ENCODE data around the gene SH2B3. TPM values are rescaled to one million over a fixed set of nuclear protein-coding genes. Genes with fewer than 3 reads are reported as not detected.

SH2B3 gene
- total and polyA plus RNA-seq, 2 of the 13 experiments (the other 11 are each of a cell fraction or from before 2014, with no cell fraction given), result 6.8 to 6.9 TPM

- TF ChIP-seq ZNF773 (CRISPR knock-in tag; IDR thresholded peaks at IDR 0.05; ENCODE audit: borderline replicate concordance), result no peak
- peak; percentile 75 for TF ChIP-seq TAF1 (CRISPR knock-in tag; IDR thresholded peaks at IDR 0.05)
- 0 out of 2 replicates have a peak, but pooled peaks have one; percentile 44 for TF ChIP-seq TOPORS (CRISPR knock-in tag; IDR thresholded peaks at IDR 0.05)
- peak; percentile 77 for TF ChIP-seq SALL1 (CRISPR knock-in tag; IDR thresholded peaks at IDR 0.05)
- no peak for TF ChIP-seq MED13 (CRISPR knock-in tag; IDR thresholded peaks at IDR 0.05)
- TF ChIP-seq FOXA1 (IDR thresholded peaks at IDR 0.05), result no peak
- TF ChIP-seq FOXA1 (CRISPR knock-in tag; IDR thresholded peaks at IDR 0.05), result no peak
- TF ChIP-seq FOSL2 (CRISPR knock-in tag; IDR thresholded peaks at IDR 0.05), result 0 out of 2 replicates have a peak, but pooled peaks have one; percentile 3
- peak; percentile 88 for TF ChIP-seq RBFOX2 (IDR thresholded peaks at IDR 0.05; ENCODE audit: low read depth, low read length)
- TF ChIP-seq ZFYVE20 (CRISPR knock-in tag; IDR thresholded peaks at IDR 0.05; ENCODE audit: borderline replicate concordance, low read depth), result 0 out of 2 replicates have a peak, but pooled peaks have one; percentile 59
- no peak for TF ChIP-seq ARHGAP35 (CRISPR knock-in tag; IDR thresholded peaks at IDR 0.05; ENCODE audit: borderline replicate concordance)
- no peak for TF ChIP-seq MAFK (conservative IDR thresholded peaks at IDR 0.05 in 1 of 2, IDR thresholded peaks at IDR 0.05 in 1 of 2; ENCODE audit: low read length in 2 of 2)
- no peak for TF ChIP-seq ZNF253 (CRISPR knock-in tag; IDR thresholded peaks at IDR 0.05; ENCODE audit: borderline replicate concordance)
- TF ChIP-seq ZBTB14 (CRISPR knock-in tag; IDR thresholded peaks at IDR 0.05), result peak; percentile 55; the same call in 1 of the 2 replicates
- no peak for TF ChIP-seq GPBP1L1 (CRISPR knock-in tag; IDR thresholded peaks at IDR 0.05)
- peak; percentile 62; the same call in 1 of the 2 replicates for TF ChIP-seq TFDP1 (CRISPR knock-in tag; IDR thresholded peaks at IDR 0.05; ENCODE audit: borderline replicate concordance)
- peak; percentile 40; the same call in 1 of the 2 replicates for TF ChIP-seq RAD21 (CRISPR knock-in tag; IDR thresholded peaks at IDR 0.05)
- no peak for TF ChIP-seq ZNF280B (CRISPR knock-in tag; IDR thresholded peaks at IDR 0.05; ENCODE audit: borderline replicate concordance)
- TF ChIP-seq FOXM1 (CRISPR knock-in tag; IDR thresholded peaks at IDR 0.05), result no peak; the same call in 1 of the 2 replicates
- TF ChIP-seq ZNF441 (CRISPR knock-in tag; IDR thresholded peaks at IDR 0.05; ENCODE audit: borderline replicate concordance), result no peak
- no peak for TF ChIP-seq ZNF350 (CRISPR knock-in tag; IDR thresholded peaks at IDR 0.05; ENCODE audit: borderline replicate concordance, low read depth)
- peak; percentile 88 for TF ChIP-seq ZNF777 (CRISPR knock-in tag; IDR thresholded peaks at IDR 0.05)
- TF ChIP-seq ZNF17 (CRISPR knock-in tag; IDR thresholded peaks at IDR 0.05), result no peak
- TF ChIP-seq ZFP91 (CRISPR knock-in tag; IDR thresholded peaks at IDR 0.05; ENCODE audit: borderline replicate concordance), result peak; percentile 100
Measured at GRCh38 chr12:111368788-111369495, 36.8 kb upstream of the SH2B3 start, which contains the start of gene PHETA1 (continued).

Measured in HepG2 (cell line).